ENCODE results near the gene MAD1L1. TPM values are rescaled to one million over a fixed set of nuclear protein-coding genes. Genes with fewer than 3 reads are reported as not detected.

The MAD1L1 gene
- total and polyA plus RNA-seq, 2 of the 8 experiments (the other 6 are each of a cell fraction or from before 2014, with no cell fraction given) = 40.4 to 44.6 TPM

GRCh38 chr7:2163600-2164555 lies 68.9 kb downstream of the MAD1L1 start (continued):
- TF ChIP-seq CTCF (IDR thresholded peaks at IDR 0.05; ENCODE audit: control extremely low read depth in 1 of 3, insufficient read depth in 1 of 3, low read depth in 1 of 3, low read length in 3 of 3) (no peak), GABPA (IDR thresholded peaks at IDR 0.05; ENCODE audit: borderline replicate concordance, insufficient read depth, low read length) (no peak), ATF3 (IDR thresholded peaks at IDR 0.05; ENCODE audit: insufficient read depth, low read depth, low read length) (no peak), BACH1 (IDR thresholded peaks at IDR 0.05; ENCODE audit: low read length) (no peak), JUN (IDR thresholded peaks at IDR 0.05; ENCODE audit: low read depth, low read length) (no peak), TEAD4 (IDR thresholded peaks at IDR 0.05; ENCODE audit: low read depth, low read length) (no peak), FOSL1 (IDR thresholded peaks at IDR 0.05; ENCODE audit: insufficient read depth, low read depth, low read length) (no peak)
